Measurements from ENCODE around the gene C5orf63. TPM values are rescaled to one million over a fixed set of nuclear protein-coding genes. Genes with fewer than 3 reads are reported as not detected.
"Not testable (repeated sequence)": the region's sequence is repeated elsewhere in the genome, so short reads cannot be mapped to it uniquely, and the experiment has no call there.

Gene C5orf63
- total RNA-seq, 1 experiment from 2014 or later, result not detected

GRCh38 chr5:127041571-127041970, 31.7 kb downstream of the C5orf63 start:
- DNase-seq (ENCODE audit: low spot score), result no peak
- in situ Hi-C loops (cut with HindIII; ENCODE audit: low sequenced_read_pairs), result no loop called here

GRCh38 chr5:127040796-127041520, 32.3 kb downstream of the C5orf63 start:
- DNase-seq (ENCODE audit: low spot score), result no peak
- in situ Hi-C loops (cut with HindIII; ENCODE audit: low sequenced_read_pairs), result no loop called here

DNA sequence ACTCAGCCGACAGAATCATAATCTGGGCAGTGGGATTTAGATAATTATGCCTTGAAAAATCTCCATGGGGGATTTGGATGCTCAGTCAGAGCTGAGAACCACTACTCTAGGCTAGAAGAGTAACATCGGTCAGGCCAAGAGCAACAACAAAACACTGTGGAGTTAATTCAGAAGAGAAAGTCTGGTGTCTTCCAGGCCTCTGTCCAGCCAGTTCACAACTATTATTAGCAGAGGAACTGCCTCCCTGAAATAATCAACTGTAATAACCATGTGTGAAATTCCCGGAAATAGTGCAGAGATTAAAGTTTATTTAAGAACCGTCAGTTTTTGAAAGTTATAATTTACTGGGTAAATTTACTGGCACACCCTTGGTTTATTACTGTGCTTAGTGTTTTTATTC, 34.8 kb downstream of the C5orf63 start:
- in situ Hi-C loops (cut with HindIII; ENCODE audit: low sequenced_read_pairs), result no loop called here
- no peak for DNase-seq (ENCODE audit: low spot score)

DNA sequence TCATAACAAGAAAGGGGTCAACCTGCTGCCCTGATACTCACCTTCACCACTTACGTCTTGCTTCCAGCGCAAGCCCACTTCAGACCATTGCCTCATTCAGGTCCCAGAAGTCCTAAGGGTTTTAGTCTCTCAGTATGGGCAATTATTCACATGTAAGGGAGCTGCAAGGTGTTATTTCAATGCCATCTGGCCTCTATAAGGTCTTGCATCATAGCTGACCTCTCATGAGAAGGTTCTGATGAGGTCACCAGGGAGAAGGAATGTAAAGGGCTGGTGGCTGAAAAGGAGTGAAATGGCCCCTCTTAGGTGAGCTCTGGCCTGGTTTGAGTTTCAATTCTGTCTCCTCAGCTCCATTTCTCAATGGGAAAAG, 41.5 kb downstream of the C5orf63 start:
- no peak for DNase-seq (ENCODE audit: low spot score)
- in situ Hi-C loops (cut with HindIII; ENCODE audit: low sequenced_read_pairs), result no loop called here

DNA sequence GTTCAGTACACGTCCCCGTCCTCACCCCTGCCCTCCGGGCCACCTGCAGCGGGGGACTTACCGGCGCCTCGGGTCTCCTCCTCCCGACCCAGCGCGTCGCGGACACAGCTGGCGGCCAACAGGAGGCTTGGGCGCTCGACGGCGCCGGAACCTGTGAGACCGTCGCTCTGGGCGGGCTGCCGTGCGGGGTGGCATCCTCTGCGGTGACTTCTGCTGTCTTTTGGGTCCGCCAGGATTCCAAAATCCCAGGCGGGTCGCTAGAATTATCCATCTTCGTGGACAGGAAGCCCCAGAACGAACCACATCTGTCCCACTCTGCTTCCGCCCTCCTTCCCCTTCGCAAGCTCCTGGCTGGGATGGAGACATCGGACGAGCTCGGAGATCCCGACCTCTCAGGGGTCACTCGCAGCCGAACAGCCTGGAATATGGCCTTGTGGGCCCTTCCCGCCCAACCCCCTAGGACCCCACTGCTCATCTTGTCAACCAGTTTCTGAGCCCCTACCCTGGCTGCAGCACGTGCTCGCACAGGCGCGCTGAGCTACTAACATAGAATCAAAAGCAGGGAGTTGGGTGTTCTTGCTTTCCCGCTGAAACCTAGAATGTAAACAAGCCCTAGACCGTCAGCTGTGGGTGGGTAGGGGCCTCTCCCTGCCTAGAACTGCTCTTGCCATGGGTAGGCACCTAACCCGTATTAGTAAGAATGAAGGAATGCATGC, 42.0 kb downstream of the C5orf63 start:
- in situ Hi-C loops (cut with HindIII; ENCODE audit: low sequenced_read_pairs), result no loop called here
- DNase-seq (ENCODE audit: low spot score), result no peak

- in situ Hi-C loops (cut with HindIII; ENCODE audit: low sequenced_read_pairs), result no loop called here
- peak; percentile 93 for DNase-seq (ENCODE audit: low spot score)
Observed at GRCh38 chr5:127030259-127031146, 42.8 kb downstream of the C5orf63 start, which contains the start of gene MARCHF3. Gene MARCHF3, minus strand, starts transcription at chr5:127030558. Its CDS starts 112,387 bp downstream, at chr5:126918171.

GRCh38 chr5:127029581-127030258, 43.6 kb downstream of the C5orf63 start:
- in situ Hi-C loops (cut with HindIII; ENCODE audit: low sequenced_read_pairs), result no loop called here
- peak; percentile 70 for DNase-seq (ENCODE audit: low spot score)

DNA sequence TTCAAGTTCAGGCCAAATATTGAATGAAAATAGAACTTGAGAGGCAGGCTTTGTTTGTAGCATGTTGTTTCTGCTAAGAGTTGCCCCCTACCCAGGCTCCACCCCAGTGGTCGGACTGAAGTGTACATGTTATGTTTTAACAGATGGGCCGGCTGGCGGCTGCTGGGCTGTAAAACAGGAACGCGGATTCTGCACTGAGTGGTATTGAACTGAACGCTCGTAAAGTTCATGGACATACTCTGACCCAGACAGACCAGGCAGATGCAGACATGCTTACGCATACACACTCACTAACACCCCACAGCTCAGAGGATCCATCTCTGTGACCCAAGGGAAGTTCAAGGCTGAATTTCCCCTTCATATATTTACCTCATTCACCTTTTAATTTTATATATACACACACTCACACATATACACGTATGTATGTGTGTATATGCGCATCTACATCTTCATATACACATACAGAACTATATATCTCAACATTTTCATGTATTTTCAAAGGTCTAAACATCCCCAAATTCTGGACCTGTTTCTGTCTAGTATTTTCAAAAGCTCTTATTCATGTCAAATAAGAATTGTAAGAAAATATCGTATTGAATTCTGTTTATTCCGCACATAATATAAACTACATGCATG, 44.4 kb downstream of the C5orf63 start:
- in situ Hi-C loops (cut with HindIII; ENCODE audit: low sequenced_read_pairs), result no loop called here
- no peak for DNase-seq (ENCODE audit: low spot score)

DNA sequence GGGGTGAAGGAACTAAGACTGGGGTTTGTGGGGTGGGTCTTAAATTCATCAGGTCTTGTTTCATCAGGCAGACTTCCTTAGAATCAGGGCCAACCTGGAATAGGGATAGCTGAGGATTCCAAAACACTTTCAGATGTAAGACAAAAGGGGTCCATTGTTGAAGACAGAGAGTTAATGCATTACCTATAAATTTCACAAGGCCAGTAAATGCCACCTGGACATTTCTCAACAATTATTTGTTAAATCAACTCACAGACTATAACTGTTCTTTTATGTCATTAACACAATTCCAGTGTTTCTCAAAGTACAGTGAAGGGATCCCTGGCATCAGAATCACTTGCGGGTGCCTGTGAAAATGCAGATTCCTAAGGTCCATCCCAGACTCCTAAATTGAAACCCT, 45.8 kb downstream of the C5orf63 start:
- DNase-seq (ENCODE audit: low spot score), result no peak
- in situ Hi-C loops (cut with HindIII; ENCODE audit: low sequenced_read_pairs), result no loop called here

- DNase-seq (ENCODE audit: low spot score), result no peak
- in situ Hi-C loops (cut with HindIII; ENCODE audit: low sequenced_read_pairs), result no loop called here
Observed at GRCh38 chr5:127026166-127026565, 47.1 kb downstream of the C5orf63 start.

DNA sequence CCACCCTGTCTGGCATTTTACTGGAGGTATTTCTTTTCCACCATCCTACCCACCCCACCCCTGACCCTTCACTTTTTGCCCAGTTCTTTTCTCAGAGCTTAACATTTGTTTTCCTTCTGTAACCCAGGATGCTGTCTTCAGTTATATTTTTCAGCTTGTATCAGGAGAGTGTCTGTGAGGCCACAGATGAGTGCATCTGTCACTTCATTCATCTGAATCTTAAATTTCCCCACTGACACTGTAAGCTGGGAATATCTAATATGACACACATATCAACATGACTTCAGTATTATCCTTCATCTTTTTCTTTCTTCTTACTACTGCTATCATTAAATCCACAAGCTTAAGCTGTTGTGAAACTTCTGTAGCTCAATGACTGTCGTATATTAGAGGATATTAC, 47.8 kb downstream of the C5orf63 start:
- DNase-seq (ENCODE audit: low spot score), result no peak
- in situ Hi-C loops (cut with HindIII; ENCODE audit: low sequenced_read_pairs), result no loop called here

- in situ Hi-C loops (cut with HindIII; ENCODE audit: low sequenced_read_pairs), result no loop called here
Observed at GRCh38 chr5:127024821-127025220, 48.5 kb downstream of the C5orf63 start.

DNA sequence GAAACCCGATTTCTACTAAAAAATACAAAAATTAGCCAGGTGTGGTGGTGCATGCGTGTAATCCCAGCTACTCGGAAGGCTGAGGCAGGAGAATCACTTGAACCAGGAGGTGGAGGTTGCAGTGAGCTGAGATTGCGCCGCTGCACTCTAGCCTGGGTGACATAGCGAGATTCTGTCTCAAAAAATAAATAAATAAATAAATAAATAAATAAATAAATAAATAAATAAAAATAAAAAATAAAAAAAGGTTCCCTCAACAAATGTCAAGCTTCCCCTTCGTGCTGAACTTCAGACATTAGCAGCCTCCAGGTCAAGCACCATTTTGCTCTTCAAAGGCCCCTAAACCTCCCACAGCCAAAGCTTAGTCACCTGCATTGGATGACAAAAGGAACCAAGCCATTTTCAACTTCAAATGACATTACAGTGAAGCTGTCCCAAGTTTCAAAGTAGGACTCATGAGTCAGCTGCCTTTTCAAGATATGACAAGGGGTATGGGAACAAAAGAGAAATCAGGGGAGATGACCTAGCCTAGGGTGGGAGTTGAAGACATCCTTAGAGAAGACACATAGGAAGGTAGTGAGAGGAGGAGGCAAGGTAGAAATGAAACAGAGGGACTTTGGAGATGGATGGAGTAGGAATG, 49.6 kb downstream of the C5orf63 start:
- in situ Hi-C loops (cut with HindIII; ENCODE audit: low sequenced_read_pairs); DNase-seq (ENCODE audit: low spot score): not testable (repeated sequence)

More at GRCh38 chr5:127024821-127025220, 48.5 kb downstream of the C5orf63 start:
- DNase-seq (ENCODE audit: low spot score), result no peak

GRCh38 chr5:127022846-127023245, 50.5 kb downstream of the C5orf63 start:
- in situ Hi-C loops (cut with HindIII; ENCODE audit: low sequenced_read_pairs), result no loop called here
- DNase-seq (ENCODE audit: low spot score), result no peak

- no peak for DNase-seq (ENCODE audit: low spot score)
- in situ Hi-C loops (cut with HindIII; ENCODE audit: low sequenced_read_pairs), result no loop called here
Observed at GRCh38 chr5:127019928-127020327, 53.4 kb downstream of the C5orf63 start.

DNA sequence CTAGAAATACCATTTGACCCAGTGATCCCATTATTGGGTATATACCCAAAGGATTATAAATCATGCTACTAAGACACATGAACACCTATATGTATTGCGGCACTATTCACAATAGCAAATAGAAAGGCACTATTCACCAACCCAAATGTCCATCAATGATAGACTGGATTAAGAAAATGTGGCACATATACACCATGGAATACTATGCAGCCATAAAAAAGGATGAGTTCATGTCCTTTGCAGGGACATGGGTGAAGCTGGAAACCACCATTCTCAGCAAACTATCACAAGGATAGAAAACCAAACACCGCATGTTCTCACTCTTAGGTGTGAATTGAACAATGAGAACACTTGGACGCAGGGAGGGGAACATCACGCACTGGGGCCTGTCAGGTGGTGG, 56.6 kb downstream of the C5orf63 start:
- DNase-seq (ENCODE audit: low spot score); in situ Hi-C loops (cut with HindIII; ENCODE audit: low sequenced_read_pairs): not testable (repeated sequence)

DNA sequence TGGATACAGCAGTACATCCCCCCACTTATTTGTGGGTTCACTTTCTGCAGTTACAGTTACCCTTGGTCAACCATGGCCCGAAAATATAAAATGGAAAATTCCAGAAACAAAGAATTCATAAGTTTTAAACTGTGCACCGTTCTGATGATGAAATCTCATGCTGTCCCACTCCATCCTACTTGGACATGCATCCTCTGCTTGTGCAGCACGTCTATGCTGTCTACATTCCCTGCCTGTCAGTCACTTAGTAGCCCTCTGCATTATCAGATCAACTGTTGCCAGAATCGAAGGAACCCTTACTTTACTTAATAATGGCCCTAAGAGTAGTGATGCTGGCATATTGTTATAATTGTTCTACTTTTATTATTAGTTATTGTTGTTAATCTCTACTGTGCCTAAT, 57.6 kb downstream of the C5orf63 start:
- DNase-seq (ENCODE audit: low spot score), result no peak
- in situ Hi-C loops (cut with HindIII; ENCODE audit: low sequenced_read_pairs), result no loop called here

DNA sequence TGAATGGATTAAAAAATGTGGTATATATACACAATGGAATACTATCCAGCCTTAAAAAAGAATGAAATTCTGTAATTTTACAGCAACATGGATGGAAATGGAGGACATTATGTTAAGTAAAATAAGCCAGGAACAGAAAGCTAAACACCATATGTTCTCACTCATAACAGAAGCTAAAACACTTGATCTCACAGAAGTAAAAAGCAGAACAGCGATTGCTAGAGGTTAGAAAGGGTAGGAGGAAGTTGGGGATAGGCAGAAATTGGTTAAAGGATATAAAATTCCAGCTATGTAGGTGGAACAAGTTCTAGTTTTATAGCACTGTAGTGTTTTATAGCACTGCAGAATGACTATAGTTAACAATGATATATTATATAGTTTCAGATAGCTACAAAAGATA, 58.7 kb downstream of the C5orf63 start:
- in situ Hi-C loops (cut with HindIII; ENCODE audit: low sequenced_read_pairs), result no loop called here
- no peak for DNase-seq (ENCODE audit: low spot score)

All from G401 (cell line).